GM18526 (cell line): Measurements from ENCODE around the gene CASK.

Source experiments
- POLR2A ChIP-seq: IDR thresholded peaks from 3 replicates; pipeline ENCODE4 v1.6.1; 2011; ENCODE audit not compliant: insufficient read length; ENCODE audit errors: extremely low read depth

Gene CASK

GRCh38 chrX:41923211-41923977 lies at the start of gene CASK:
CASK (minus strand) TSS chrX:41923554; CDS start chrX:41922988, 566 bp downstream.
- no peak for TF ChIP-seq POLR2A

- TF ChIP-seq POLR2A = no peak
Measured at GRCh38 chrX:41971346-41971745, 48.0 kb upstream of the CASK start.

- TF ChIP-seq POLR2A = no peak
Measured at GRCh38 chrX:41970419-41970818, 47.1 kb upstream of the CASK start.

- TF ChIP-seq POLR2A = no peak
Measured at GRCh38 chrX:41963348-41963747, 40.0 kb upstream of the CASK start.

- no peak for TF ChIP-seq POLR2A
Measured at GRCh38 chrX:41960142-41960541, 36.8 kb upstream of the CASK start.

- TF ChIP-seq POLR2A = no peak
Measured at GRCh38 chrX:41958861-41959260, 35.5 kb upstream of the CASK start.

- no peak for TF ChIP-seq POLR2A
Measured at GRCh38 chrX:41956027-41956426, 32.7 kb upstream of the CASK start.

GRCh38 chrX:41952102-41952501 lies 28.7 kb upstream of the CASK start:
- TF ChIP-seq POLR2A = no peak

GRCh38 chrX:41946989-41947612 lies 23.7 kb upstream of the CASK start:
- no peak for TF ChIP-seq POLR2A

GRCh38 chrX:41946235-41946634 lies 22.9 kb upstream of the CASK start:
- TF ChIP-seq POLR2A = no peak

- TF ChIP-seq POLR2A = no peak
Measured at GRCh38 chrX:41935832-41936231, 12.5 kb upstream of the CASK start.

- TF ChIP-seq POLR2A = no peak
Measured at GRCh38 chrX:41933546-41933945, 10.2 kb upstream of the CASK start.

- TF ChIP-seq POLR2A = no peak
Measured at GRCh38 chrX:41932885-41933284, 9.5 kb upstream of the CASK start.

- TF ChIP-seq POLR2A = no peak
Measured at GRCh38 chrX:41931591-41931990, 8.2 kb upstream of the CASK start.

GRCh38 chrX:41923978-41924683 lies 777 bp upstream of the CASK start:
- no peak for TF ChIP-seq POLR2A
